GM21515 (cell line): ENCODE results near the gene ALG2.
"Not testable (repeated sequence)": the region's sequence is repeated elsewhere in the genome, so short reads cannot be mapped to it uniquely, and the experiment has no call there.

Source experiments
- ATAC-seq: cut with Tn5 transposase; IDR thresholded peaks from one replicate; pipeline ENCODE4 v1.9.1; 2021; ENCODE audit not compliant: unreplicated experiment

The ALG2 gene

DNA sequence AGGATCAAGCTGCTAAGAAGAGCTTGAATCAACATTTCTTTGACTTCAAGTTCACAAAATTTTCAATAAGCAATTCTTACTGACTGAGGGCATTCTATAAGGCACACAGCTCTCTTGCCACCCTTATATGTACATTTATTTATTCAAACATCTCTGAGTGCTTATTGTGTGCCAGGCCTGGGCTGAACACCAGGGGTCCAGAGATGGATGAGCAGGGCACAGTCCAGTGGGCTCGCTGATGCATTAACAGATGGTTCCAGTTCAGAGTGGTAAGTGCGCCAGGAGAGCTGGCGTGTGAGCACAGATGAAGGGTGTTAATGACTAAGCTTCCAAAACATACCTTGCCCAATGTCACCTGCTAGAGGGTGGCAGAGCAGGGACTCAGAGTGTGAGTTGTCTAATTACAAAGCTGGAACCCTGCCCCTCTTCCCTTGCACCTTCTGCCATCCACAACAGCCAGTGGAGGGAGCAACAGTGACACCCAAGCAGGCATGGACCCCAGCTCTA, 24.6 kb downstream of the ALG2 start:
- no peak for ATAC-seq

DNA sequence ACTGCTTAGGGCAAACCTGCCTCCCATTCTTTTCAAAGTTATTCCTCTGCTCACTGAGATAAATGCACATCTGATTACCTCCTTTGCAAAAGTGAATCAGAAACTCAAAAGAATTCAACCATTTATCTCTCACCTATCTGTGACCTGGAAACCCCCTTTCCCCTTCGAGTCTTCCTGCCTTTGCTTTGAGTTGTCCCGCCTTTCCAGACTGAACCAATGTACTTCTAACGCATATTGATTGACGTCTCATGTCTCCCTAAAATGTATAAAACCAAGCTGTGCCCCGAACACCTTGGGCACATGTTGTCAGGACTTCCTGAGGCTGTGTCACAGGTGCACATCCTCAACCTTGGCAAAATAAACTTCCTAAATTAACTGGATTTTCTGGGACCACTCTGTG, 25.3 kb downstream of the ALG2 start:
- not testable (repeated sequence) for ATAC-seq

DNA sequence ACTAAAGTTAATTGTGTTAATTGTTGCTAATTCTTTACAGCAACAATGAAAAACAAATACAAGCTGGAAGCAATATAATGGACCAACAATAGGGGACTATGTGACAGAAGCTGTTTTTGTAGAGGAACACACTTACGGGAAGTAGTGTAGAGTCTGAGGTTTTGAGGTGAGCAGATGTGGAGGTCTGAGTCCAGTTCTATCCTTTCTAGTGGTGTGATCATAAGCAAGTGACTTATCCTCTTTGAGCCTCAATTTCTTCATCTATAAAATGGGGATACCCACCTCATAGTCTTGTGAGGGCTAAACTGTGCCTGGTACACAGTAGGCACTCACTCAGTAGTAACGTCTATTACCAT, 28.3 kb downstream of the ALG2 start:
- no peak for ATAC-seq

DNA sequence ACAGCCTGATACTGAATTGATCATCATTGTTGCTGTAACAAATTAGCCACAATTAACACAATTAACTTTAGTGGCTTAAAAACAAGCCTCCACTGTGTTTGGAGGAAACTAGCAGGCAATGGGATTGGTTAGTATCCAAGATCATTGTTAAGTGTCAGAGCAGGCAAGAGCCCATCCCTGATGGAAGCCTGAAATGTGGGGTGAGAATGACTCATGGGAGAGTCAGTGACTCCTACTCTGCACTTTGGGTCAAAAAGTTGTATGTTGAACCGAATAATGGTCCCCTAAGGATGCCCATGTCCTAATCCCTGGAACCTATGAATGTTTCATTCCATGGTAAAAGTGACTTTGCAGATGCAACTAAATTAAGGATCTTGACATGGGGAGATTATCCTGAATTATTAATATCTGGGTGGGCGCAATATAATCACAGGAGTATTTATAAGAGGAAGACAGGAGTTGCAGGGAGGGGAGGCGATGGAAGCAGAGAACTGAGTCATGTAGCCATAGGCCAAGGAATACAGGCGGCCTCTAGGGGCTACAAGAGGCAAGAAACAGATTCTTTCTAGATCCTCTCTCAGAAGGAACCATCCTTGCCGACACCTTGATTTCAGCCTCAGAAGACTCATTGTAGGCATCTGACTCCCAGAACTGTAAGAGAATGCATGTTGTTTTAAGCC, 28.8 kb downstream of the ALG2 start:
- no peak for ATAC-seq

DNA sequence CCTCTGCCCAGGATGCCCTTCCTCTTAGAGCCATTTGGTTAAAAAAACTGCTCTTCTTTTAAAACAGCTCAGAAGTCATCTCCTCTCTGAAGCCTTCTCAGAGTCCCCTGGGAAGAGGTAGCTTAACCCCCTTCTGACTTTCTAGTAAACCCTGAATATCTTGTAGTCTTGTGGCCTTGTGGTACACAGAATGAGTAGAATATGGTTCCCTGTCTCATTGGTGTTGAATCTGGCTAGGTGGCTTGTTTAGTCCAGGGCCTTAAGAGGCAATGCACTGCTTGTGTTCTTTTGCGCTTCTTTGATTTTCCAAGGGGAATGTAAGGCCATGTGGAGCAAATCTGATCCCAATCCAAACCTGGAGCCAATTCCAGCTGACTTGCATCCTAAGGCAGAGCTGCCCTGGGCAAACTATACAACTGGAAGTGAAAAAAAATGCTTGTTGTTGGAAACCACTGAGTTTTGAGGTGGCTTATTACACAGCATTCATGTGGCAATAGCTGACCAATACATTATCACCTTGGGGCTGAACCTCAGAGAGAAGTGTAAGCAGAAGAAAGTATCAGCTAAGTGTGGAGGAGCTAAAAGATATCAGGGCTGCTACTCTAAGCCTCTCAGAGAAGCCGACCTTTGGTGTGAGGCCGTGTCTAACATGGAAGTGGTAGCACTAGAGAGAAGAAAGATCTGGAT, 31.0 kb downstream of the ALG2 start:
- no peak for ATAC-seq

DNA sequence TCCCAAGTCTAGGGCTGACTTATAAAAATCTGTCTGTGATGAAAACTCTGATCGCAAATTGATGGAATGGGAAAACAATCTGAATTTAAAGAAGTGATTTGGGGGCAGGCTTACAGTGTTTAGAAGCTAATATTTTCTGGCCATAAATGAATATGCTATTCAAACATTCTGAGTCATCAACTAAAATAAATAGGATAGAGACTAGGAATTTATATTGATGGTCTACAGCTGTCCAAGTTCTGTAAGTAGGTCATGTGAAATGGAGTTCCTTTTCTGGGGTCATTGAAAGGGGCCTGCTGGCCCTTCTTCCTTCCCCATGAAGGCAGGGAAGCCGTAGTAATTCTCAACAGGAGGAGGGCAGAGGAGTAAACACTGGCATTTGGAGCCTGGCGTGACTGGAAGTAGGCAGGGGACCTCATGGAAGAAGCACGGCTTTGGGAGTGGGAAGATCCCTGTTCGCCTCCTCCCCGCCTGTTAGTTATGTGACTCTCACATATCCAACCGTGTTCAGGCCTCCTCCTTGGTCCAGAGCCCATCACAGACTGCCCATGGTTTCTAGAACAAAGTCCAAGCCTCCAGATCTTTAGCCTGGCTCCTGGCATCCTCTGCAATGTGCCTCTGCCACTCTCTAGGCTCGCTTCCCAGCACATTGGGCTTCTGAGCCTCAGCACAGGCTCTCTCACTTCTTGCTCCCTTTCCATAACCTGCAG, 31.7 kb downstream of the ALG2 start:
- no peak for ATAC-seq

DNA sequence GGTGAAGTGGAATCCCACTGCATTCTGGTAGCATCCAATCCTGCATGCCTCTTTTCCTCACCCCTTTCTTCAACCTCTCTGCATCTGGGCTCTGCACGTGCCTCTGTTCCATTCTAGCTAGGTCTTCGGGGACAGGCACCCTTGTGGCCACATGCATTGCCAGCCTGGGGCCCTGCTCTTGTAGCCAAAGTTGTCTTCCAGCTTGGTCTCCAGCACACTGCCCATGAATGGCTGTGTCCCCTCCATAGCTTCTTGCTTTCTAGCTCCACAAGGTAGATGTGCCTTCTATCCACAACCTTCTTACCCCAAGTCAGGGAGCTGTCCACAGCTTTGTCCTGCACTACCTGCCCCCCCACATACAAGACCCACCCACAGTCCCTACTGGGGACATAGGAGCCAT, 32.6 kb downstream of the ALG2 start:
- ATAC-seq, result no peak

DNA sequence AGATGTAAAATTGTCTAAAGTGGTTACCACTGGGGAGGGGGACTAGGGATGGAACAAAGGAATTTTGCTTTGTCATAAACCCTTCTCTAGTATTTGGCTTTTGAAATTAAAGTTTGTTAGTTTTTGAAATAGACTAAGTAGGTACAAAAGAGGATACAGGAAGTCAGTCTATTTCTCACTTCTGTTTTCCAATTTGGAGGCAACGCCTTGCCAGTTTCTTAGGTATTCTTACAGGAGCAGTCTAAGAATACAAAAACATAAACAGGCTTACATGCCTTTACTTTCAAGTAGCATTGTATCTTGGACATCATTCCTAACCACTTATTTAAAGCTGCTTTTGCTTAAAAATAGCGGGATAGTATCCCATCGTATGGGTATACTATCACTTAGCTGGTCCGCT, 34.4 kb downstream of the ALG2 start:
- no peak for ATAC-seq

DNA sequence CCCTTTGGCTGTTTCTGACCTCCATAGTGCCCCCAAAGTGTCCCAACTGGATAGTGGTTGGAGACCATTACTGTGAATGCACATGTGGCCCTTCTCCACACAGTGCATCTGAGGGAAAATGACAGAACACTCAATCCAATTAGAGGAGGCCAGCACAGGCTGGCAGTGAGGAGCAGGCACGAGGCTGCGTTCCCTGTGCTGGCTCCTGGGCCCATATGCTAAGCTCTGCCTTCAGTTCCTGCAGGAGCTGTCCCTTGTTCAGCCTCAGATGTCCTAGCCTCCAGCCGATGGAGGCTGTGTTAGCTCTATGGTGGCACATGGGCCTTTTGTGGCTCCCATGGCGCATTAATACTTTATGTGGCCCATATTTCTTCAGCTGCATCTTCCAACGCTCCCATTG, 35.8 kb downstream of the ALG2 start:
- ATAC-seq, result no peak

DNA sequence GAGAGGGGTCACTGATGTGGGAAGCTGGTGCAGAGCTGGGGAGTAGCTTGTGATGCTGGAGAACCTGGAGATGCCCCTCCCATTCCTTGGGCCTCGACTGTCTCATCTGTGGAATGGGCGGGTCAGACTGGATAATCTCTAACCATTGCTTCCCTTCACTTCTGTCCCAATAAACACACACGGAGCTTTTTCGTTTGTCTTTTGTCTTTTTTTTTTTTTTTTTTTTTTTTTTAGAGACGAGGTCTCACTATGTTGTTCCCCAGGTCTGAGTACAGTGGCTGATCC, 36.5 kb downstream of the ALG2 start:
- no peak for ATAC-seq

DNA sequence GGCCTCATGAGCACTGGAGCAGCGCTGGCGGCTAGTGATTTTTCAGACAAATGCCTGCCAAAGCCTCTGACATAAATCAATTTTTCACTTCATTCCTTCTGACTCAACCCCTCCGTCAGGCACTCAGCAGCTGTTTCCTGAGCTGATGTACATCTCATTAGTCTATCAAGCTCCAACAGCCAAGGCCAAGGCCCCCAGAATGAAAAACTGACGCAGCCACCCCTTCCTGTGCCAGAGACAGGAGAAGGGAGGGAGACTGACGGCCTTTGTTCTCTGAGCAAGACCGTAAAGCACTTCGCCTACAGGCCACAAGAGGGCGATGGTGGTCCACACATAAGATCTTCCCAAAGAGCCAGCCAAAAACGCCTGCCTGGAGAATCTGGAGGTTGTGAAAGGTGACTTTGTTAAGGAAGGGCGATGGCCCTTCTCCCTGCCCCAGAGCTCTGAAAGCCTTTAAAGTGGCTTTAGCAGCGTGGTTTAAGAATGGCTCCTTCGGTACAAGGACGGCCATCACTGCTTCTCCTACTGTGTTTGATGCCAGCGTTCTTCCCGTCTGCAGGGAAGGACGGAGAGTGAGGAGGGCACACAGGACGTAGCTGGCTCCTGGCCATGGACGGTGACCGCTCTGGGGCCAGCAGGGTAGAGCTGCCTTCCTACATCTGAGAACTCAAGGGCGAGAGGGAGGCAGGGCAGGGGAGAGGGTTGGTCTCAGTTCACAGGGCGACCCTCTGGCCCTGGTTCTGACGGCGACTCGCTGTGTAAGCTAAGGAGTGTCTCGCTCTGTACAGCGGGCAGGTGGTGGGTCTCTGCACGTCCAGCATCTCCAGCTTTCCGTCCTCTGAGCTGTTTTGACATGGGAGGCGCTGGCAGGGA, 37.0 kb downstream of the ALG2 start:
- peak; percentile 51 for ATAC-seq

DNA sequence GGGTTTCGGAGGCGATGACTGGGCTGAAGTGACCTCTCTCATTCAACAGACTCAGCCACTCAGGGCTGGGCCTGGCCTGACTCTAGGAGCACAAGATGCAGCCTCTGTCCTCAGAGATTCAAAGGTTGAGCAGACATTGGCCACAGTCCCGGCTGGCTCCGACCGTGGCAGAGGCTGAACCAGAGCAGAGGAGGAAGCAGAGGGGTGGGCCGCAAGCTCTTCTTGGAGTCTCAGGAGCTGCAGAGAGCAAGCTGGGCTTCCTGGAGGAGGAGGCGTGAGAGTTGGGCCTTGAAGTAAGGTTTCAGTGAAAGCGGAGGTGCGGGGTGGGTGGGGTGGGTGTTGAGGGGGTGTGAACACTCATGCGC, 37.6 kb downstream of the ALG2 start:
- peak; percentile 4 for ATAC-seq

DNA sequence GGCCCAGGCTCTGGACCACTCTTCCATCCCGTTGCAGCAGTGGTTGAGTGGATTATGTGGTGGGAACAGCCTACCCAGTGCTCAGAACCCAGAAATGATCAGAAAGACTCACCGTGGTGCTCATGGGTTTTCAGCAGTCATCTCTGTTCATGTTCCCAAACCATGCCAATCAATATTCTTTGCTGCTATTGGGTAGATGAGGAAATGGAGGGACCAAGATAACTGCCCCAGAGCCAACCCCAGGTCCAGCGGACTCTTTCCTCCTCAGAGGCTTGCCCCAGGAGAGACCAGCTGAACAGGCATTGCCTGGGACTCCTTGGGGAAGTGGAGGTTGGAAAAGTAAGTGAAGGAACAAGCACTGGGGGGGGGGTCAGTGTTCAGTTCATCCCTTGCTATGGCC, 38.1 kb downstream of the ALG2 start:
- no peak for ATAC-seq

DNA sequence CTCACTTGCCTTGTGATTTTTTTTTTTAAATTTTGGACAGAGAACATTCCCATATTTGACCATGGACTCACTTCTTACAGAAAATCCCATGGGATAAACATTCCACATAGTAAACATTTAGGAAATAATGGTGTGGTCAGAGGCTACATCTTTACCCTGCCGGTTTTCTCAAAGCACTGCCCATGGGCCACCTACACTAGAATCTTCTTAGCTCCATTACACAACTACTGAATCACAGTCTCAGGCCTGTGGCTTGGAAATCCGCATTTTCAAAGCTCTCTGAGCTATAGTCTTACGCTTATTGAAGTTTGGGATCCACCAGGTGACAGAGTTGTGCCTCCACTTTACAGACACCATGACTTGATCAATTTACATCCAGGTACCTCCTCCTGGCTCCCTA, 39.4 kb downstream of the ALG2 start:
- no peak for ATAC-seq

DNA sequence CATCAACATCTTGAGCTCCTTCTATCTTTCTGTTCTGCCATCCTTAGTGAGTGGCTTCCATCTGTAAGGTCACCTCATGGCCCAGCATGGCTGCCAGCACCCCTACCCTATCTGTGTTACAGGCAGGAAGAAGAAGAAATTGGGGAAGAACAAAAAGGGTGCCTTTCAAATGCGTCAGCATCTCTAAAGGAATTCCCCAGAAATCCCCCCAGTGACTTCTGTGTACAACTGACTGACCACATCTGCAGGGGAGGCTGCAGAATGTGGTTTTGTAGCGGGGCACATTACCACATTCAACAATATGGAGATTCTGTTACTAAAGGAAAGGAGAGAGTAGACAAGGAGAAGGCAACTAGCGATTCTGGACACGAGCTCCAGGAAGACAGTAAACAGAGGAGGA, 40.1 kb downstream of the ALG2 start:
- peak; percentile 50 for ATAC-seq

DNA sequence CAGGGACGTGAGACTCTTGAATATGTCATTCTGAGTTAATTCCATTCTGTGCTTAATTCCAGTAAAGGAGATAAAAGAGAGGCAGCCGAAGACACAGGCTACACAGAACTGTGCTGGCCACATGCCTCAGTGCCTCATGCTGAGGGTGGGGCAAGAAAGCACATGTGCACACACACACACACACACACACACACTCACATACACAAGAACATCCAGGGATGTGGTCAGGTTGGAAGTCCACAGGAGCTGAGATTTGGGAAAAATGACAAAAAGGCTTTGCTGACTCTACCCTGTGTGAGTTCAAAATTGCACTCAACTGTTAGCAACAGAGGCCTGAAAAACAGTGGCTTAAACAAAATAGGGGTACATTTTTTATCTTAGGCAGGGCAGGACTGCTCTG, 40.5 kb downstream of the ALG2 start:
- no peak for ATAC-seq

DNA sequence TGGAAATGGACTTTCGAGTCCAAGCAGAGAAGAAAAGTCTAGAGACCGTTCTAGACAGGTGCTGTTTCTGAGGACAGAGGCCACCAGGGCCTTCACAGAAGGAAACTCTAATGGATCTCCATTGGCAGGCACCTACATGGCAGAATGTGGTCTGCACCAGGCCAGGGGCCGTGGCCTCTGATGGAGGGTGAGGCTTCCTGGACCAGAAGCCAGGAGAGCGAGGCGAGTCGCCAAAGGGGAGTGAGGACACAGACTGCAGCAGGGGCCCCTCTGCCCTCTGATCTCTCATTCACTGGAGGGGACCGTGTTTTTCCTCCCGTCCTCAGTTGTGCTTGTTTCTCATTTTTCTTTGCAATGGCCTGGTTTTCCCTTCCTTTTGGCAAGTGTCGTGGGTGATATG, 41.1 kb downstream of the ALG2 start:
- no peak for ATAC-seq

DNA sequence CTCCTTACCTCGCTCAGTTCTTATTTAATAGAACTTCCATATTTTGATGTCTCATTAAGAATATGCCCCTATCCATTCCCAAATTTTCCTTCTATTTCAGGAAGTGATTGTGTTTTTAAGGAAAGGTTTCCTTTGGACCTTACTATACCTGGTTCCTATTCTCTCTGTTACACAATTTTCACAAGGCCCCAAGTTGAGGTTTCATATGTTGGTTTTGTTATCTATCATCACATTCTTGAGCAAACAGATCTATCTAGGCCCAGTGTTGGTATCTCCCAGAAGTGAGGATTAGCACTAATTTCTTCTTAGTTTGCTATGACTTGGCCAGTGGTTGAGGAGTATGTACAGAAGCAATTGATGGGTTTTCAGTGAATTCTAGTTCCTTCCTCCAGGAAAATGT, 41.5 kb downstream of the ALG2 start:
- ATAC-seq, result no peak

DNA sequence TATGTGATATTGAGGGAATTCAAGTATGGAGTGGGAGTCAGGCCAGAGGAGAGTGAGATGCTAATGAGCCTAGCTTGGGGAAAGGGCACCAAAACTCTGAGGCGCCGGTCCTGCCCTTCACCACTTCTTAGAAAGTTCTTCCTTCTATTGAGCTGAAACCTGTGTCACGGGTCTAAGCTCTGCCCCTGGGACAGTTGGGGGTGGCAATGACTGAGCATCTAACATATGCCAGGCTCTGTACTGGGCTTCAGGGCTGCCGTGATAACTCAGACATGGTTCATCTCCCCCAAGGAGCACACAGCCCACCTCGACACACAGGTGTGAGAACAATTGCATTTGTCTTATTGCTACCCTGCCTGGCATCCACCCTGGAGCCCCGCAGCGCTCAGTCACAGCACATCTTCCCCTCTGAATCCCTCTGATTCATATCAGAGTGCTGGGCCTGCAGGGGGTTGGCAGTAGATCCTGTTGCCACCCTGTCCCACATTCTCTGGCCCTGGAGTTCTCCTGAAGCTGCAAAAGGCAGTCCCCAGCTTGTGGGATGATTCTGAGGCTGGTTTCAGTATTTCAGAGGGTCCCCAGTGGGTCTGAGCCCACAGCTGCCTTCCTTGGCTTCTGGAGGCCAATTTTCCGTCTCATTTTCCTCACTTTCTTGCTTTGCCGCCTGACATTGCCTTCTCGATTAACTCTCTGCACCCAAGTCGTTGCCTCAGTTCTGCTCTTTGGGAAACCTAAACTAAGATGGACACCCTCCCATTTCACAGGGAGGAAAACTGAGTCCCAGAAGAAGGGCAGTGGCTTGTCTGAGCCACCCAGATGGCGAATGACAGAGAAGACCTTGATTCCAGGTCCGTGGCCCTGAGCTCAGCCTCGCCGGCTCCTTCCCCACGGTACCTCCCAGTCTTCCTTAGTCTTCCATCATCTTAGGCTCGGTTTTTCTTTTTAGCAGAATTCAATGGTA, 42.5 kb downstream of the ALG2 start:
- ATAC-seq, result no peak

DNA sequence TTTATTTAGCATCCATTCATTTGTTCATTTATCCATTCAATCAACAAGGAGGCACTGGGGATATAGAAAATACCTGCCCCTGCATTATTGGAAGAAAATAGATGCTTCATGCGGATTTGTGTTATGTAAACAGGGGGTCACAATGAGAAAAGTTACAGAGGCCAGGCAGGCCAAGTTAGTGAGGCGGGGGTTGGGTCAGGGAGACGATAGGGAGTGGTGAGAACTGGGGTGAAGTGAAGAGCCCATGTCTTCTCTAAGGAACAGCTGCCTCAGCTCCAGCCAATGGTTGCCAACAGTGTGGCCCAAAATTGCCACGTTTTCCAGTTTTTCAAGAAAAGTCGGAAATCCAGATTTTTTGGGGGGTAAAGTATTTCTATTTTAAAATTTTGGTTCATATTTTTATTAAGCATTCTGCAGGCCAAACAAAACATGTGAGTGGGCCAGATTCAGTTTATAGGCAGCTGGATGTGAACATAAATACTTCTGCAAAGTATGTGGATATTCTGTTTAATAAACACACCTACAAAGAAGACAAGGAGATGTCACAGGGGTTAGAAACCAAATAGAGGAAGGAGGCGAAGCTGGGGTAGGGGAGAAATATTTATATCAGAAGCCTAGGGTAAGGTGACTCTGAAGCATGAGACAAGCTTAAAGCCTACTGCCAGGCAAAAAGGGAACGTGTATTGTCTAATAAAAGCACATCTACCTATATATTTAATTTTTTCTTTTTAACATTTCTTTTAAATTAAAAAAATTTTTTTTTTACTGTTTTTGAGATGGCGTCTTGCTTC, 44.0 kb downstream of the ALG2 start:
- ATAC-seq, result no peak
